H9 (cell line): ENCODE data around the gene RBPJL. TPM values are rescaled to one million over a fixed set of nuclear protein-coding genes. Genes with fewer than 3 reads are reported as not detected.

ENCODE experiments used
- DNase-seq: peaks from one replicate; pipeline ENCODE4 v3.0.0-alpha.2; 2017
- H2AFZ ChIP-seq: one replicate; pipeline ENCODE4 v1.6.1; 2013; ENCODE audit warnings: mild to moderate bottlenecking, low read length, control low read depth, moderate library complexity
- H2AK5ac ChIP-seq: 2 replicates; pipeline ENCODE4 v1.6.1; 2013; ENCODE audit warnings: low read length, control low read depth, mixed read lengths; ENCODE audit not compliant: insufficient read length
- H2BK120ac ChIP-seq: one replicate; pipeline ENCODE4 v1.6.1; 2013; ENCODE audit warnings: low read depth, mild to moderate bottlenecking, low read length, control low read depth, inconsistent platforms; ENCODE audit not compliant: poor library complexity, severe bottlenecking
- H2BK12ac ChIP-seq: 2 replicates; pipeline ENCODE4 v1.6.1; 2013; ENCODE audit warnings: low read length, control low read depth, mixed read lengths, low read depth; ENCODE audit not compliant: insufficient read length
- H2BK15ac ChIP-seq: 2 replicates; pipeline ENCODE4 v1.6.1; 2013; ENCODE audit warnings: low read depth, low read length, control low read depth
- H2BK20ac ChIP-seq: one replicate; pipeline ENCODE4 v1.6.1; 2013; ENCODE audit warnings: low read depth, mild to moderate bottlenecking, low read length, control low read depth, inconsistent platforms; ENCODE audit not compliant: poor library complexity, severe bottlenecking
- H2BK5ac ChIP-seq: 2 replicates; pipeline ENCODE4 v1.6.1; 2013; ENCODE audit warnings: low read length, control low read depth, mixed read lengths; ENCODE audit not compliant: insufficient read length
- H3K14ac ChIP-seq: 2 replicates; pipeline ENCODE4 v1.6.1; 2013; ENCODE audit warnings: low read length, control low read depth; ENCODE audit not compliant: insufficient read depth
- H3K18ac ChIP-seq: 2 replicates; pipeline ENCODE4 v1.6.1; 2013; ENCODE audit warnings: low read depth, mild to moderate bottlenecking, mixed read lengths, low read length, control low read depth; ENCODE audit not compliant: insufficient read length
- H3K23ac ChIP-seq: 2 replicates; pipeline ENCODE4 v1.6.1; 2013; ENCODE audit warnings: low read length, control low read depth, mixed read lengths, low read depth; ENCODE audit not compliant: insufficient read length
- H3K23me2 ChIP-seq: 2 replicates; pipeline ENCODE4 v1.6.1; 2013; ENCODE audit warnings: low read depth, mild to moderate bottlenecking, mixed read lengths, low read length, control low read depth; ENCODE audit not compliant: insufficient read length, poor library complexity, severe bottlenecking
- H3K27ac ChIP-seq: 2 replicates; pipeline ENCODE4 v1.5.1; 2013; ENCODE audit warnings: low read length, control low read depth, mixed read lengths, low read depth; ENCODE audit not compliant: insufficient read length
- H3K27me3 ChIP-seq: 2 replicates; pipeline ENCODE4 v1.6.1; 2013; ENCODE audit warnings: low read length, control low read depth, inconsistent platforms; ENCODE audit not compliant: insufficient read depth
- H3K4ac ChIP-seq: 2 replicates; pipeline ENCODE4 v1.6.1; 2013; ENCODE audit warnings: low read depth, mild to moderate bottlenecking, control low read depth, inconsistent platforms, low read length, moderate library complexity
- H3K4me1 ChIP-seq: 2 replicates; pipeline ENCODE4 v1.6.1; 2013; ENCODE audit warnings: low read length, control low read depth, inconsistent platforms; ENCODE audit not compliant: insufficient read depth
- H3K4me2 ChIP-seq: 2 replicates; pipeline ENCODE4 v1.6.1; 2013; ENCODE audit warnings: low read length, control low read depth, mixed read lengths; ENCODE audit not compliant: insufficient read length, insufficient read depth
- H3K56ac ChIP-seq: 2 replicates; pipeline ENCODE4 v1.6.1; 2013; ENCODE audit warnings: low read depth, mild to moderate bottlenecking, mixed read lengths, low read length, control low read depth; ENCODE audit not compliant: insufficient read length
- H3K79me1 ChIP-seq: 2 replicates; pipeline ENCODE4 v1.6.1; 2013; ENCODE audit warnings: low read depth, mild to moderate bottlenecking, moderate library complexity, low read length, control low read depth, inconsistent platforms; ENCODE audit not compliant: insufficient read depth, poor library complexity, severe bottlenecking
- H3K79me2 ChIP-seq: 2 replicates; pipeline ENCODE4 v1.6.1; 2013; ENCODE audit warnings: low read length, control low read depth, inconsistent platforms; ENCODE audit not compliant: insufficient read depth
- H3K9ac ChIP-seq: 2 replicates; pipeline ENCODE4 v1.6.1; 2013; ENCODE audit warnings: low read length, control low read depth, mixed read lengths; ENCODE audit not compliant: insufficient read length; ENCODE audit errors: extremely low read depth
- H3K9me3 ChIP-seq: one replicate; pipeline ENCODE4 v1.6.1; 2013; ENCODE audit warnings: low read depth, low read length, inconsistent platforms; ENCODE audit not compliant: control insufficient read depth
- H3T11ph ChIP-seq: one replicate; pipeline ENCODE4 v1.6.1; 2013; ENCODE audit warnings: mild to moderate bottlenecking, low read length, control low read depth, inconsistent platforms
- H4K20me1 ChIP-seq: one replicate; pipeline ENCODE4 v1.6.1; 2013; ENCODE audit not compliant: control insufficient read depth, insufficient read length, insufficient read depth
- H4K5ac ChIP-seq: 2 replicates; pipeline ENCODE4 v1.6.1; 2013; ENCODE audit warnings: low read depth, mild to moderate bottlenecking, mixed read lengths, low read length, control low read depth; ENCODE audit not compliant: insufficient read length
- H4K8ac ChIP-seq: replicated peaks from 2 replicates; pipeline ENCODE4 v1.6.1; 2013; ENCODE audit warnings: low read length, control low read depth, mixed read lengths, low read depth; ENCODE audit not compliant: insufficient read length
- H4K91ac ChIP-seq: 2 replicates; pipeline ENCODE4 v1.6.1; 2013; ENCODE audit warnings: low read depth, mild to moderate bottlenecking, moderate library complexity, mixed read lengths, low read length, control low read depth; ENCODE audit not compliant: insufficient read length
- H3K27ac Mint-ChIP-seq, 3 experiments: 2 replicates in 2 of 3; 3 replicates in 1 of 3; pipeline ENCODE4 v1.8.0; 2020 to 2021; ENCODE audit warnings: mixed read lengths in 3 of 3, mild to moderate bottlenecking in 1 of 3, moderate library complexity in 1 of 3
- H3K27me3 Mint-ChIP-seq: 2 replicates; pipeline ENCODE4 v1.8.0; 2021; ENCODE audit warnings: low read depth, mild to moderate bottlenecking, moderate library complexity, mixed read lengths
- H3K36me3 Mint-ChIP-seq, 3 experiments: 2 replicates in 2 of 3; 3 replicates in 1 of 3; pipeline ENCODE4 v1.8.0; 2020 to 2021; ENCODE audit warnings: low read depth in 3 of 3, mixed read lengths in 3 of 3; ENCODE audit not compliant: insufficient read depth in 1 of 3
- H3K4me1 Mint-ChIP-seq, 2 experiments: 2 replicates each; pipeline ENCODE4 v1.8.0; 2020; ENCODE audit warnings: mixed read lengths in 2 of 2
- H3K4me3 Mint-ChIP-seq, 2 experiments: 2 replicates in 1 of 2; 3 replicates in 1 of 2; pipeline ENCODE4 v1.8.0; 2020 to 2021; ENCODE audit warnings: mild to moderate bottlenecking in 2 of 2, mixed read lengths in 2 of 2, moderate library complexity in 1 of 2
- H3K9me3 Mint-ChIP-seq, 2 experiments: 2 replicates in 1 of 2; 3 replicates in 1 of 2; pipeline ENCODE4 v1.8.0; 2020; ENCODE audit warnings: mild to moderate bottlenecking in 2 of 2, mixed read lengths in 2 of 2, moderate library complexity in 1 of 2
- WGBS: extraction: QIAGEN DNeasy Blood & Tissue Kit; methylation state at CpG from one replicate; pipeline ENCODE4 v1.1.7; 2013; ENCODE audit warnings: missing lambda C conversion rate, low lambda C conversion rate, mixed read lengths; ENCODE audit not compliant: insufficient read length; ENCODE audit errors: extremely low coverage; 5-methylcytosine and 5-hydroxymethylcytosine counted together
- total RNA-seq: library from RNA; stranded (reverse); gene quantifications from 2 replicates; pipeline ENCODE4 v1.2.1, GENCODE V29; 2021
- TF ChIP-seq, protein P1 (sequence below): fragments of 200-600 bp; sonication (generic); conservative IDR thresholded peaks from 3 replicates; pipeline ENCODE4 v1.8.0; 2021; ENCODE audit warnings: antibody characterized with exemption, mild to moderate bottlenecking

The RBPJL gene
- total RNA-seq, 1 experiment from 2014 or later: 0.28 TPM

- Histone ChIP-seq H3K79me1 (no peaks in the 10 kb centered on the region), H2BK12ac (no peak overlapping the region), H3K27me3 (no peaks in the 10 kb centered on the region), H4K5ac (no peak overlapping the region), H2BK20ac (no peak overlapping the region), H3K23me2 (peaks cover 2% of the 10 kb centered on the region), H4K8ac (no peak overlapping the region), H3T11ph (no peak overlapping the region), H3K4me2 (no peak overlapping the region), H4K91ac (no peak overlapping the region), H2AFZ (peak overlapping the region; percentile 63), H3K27ac (no peak overlapping the region), H2BK5ac (no peak overlapping the region), H3K23ac (no peak overlapping the region), H3K56ac (no peak overlapping the region), H4K20me1 (no peaks in the 10 kb centered on the region), H3K4ac (no peak overlapping the region), H3K18ac (peak overlapping the region; percentile 42), H3K79me2 (no peaks in the 10 kb centered on the region; the same call in 1 of the 2 replicates), H3K9me3 (no peaks in the 10 kb centered on the region), H3K9ac (no peak overlapping the region), H2AK5ac (no peak overlapping the region), H2BK15ac (no peak overlapping the region), H2BK120ac (no peak overlapping the region), H3K4me1 (peaks cover 3% of the 10 kb centered on the region; the same call in 1 of the 2 replicates), H3K14ac (no peak overlapping the region)
- no peak overlapping the region for H3K4me3 Mint-ChIP-seq
- no peak for DNase-seq
- WGBS: no CpG with 5 or more reads among the region's 10 CpGs
- peaks cover 39 to 46% of the 10 kb centered on the region in 2 experiments for H3K4me1 Mint-ChIP-seq
- H3K27ac Mint-ChIP-seq: peak overlapping the region in 2 of 3 experiments; percentile 16 to 34; a peak in 1 of 7 replicates
- no peaks in the 10 kb centered on the region for H3K27me3 Mint-ChIP-seq
- TF ChIP-seq, protein P1, sequence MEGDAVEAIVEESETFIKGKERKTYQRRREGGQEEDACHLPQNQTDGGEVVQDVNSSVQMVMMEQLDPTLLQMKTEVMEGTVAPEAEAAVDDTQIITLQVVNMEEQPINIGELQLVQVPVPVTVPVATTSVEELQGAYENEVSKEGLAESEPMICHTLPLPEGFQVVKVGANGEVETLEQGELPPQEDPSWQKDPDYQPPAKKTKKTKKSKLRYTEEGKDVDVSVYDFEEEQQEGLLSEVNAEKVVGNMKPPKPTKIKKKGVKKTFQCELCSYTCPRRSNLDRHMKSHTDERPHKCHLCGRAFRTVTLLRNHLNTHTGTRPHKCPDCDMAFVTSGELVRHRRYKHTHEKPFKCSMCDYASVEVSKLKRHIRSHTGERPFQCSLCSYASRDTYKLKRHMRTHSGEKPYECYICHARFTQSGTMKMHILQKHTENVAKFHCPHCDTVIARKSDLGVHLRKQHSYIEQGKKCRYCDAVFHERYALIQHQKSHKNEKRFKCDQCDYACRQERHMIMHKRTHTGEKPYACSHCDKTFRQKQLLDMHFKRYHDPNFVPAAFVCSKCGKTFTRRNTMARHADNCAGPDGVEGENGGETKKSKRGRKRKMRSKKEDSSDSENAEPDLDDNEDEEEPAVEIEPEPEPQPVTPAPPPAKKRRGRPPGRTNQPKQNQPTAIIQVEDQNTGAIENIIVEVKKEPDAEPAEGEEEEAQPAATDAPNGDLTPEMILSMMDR: no peak
- H3K36me3 Mint-ChIP-seq: no peaks in the 10 kb centered on the region
- no peaks in the 10 kb centered on the region for H3K9me3 Mint-ChIP-seq
These were observed 51.8 kb downstream of the RBPJL start for GRCh38 chr20:45358282-45359068.
